Measurements from ENCODE around the gene ZBTB12. TPM values are rescaled to one million over a fixed set of nuclear protein-coding genes. Genes with fewer than 3 reads are reported as not detected.
"Not testable (repeated sequence)": the region's sequence is repeated elsewhere in the genome, so short reads cannot be mapped to it uniquely, and the experiment has no call there.

The ZBTB12 gene
- total and polyA plus RNA-seq, 2 of the 8 experiments (the other 6 are each of a cell fraction or from before 2014, with no cell fraction given) = 20.7 to 40.8 TPM

GRCh38 chr6:31906727-31907126 is 4.8 kb upstream of the ZBTB12 start:
- H2BK5ac ChIP-seq (ENCODE audit: low read depth, low read length); H3K9ac ChIP-seq (replicated peaks in 1 of 4; ENCODE audit: extremely low read depth in 1 of 4, low read depth in 3 of 4, low read length in 3 of 4); H3K4me3 ChIP-seq (ENCODE audit: extremely low read depth in 1 of 4, insufficient read depth in 2 of 4, low read depth in 3 of 4, low read length in 4 of 4); H4K8ac ChIP-seq (ENCODE audit: extremely low read depth, insufficient read depth, low read length); H2BK20ac ChIP-seq (ENCODE audit: low read length); H3K14ac ChIP-seq (ENCODE audit: insufficient read length); H3K23me2 ChIP-seq (ENCODE audit: low read depth, low read length); H3K27me3 ChIP-seq (replicated peaks in 1 of 4; ENCODE audit: control insufficient read depth in 3 of 4, extremely low read depth in 1 of 4, insufficient read depth in 3 of 4, low read length in 3 of 4); H3K23ac ChIP-seq (ENCODE audit: insufficient read length); H3K56ac ChIP-seq (replicated peaks; ENCODE audit: insufficient read length, low read depth, low read length); H3K79me2 ChIP-seq (ENCODE audit: control insufficient read depth in 1 of 2, insufficient read depth in 2 of 2, low read length in 2 of 2); H2AFZ ChIP-seq (ENCODE audit: low read length); FAIRE-seq; H3K4ac ChIP-seq (replicated peaks; ENCODE audit: insufficient read length, low read depth, low read length); H4K91ac ChIP-seq (replicated peaks; ENCODE audit: insufficient read length, low read length); H2BK15ac ChIP-seq (ENCODE audit: low read length); H3K18ac ChIP-seq (ENCODE audit: extremely low read depth, low read length); H3K9me3 ChIP-seq (ENCODE audit: insufficient read depth in 2 of 2, low read depth in 1 of 2, low read length in 1 of 2); H3K27ac ChIP-seq (ENCODE audit: low read depth, low read length); H2AK5ac ChIP-seq (ENCODE audit: low read depth, low read length); H3K36me3 ChIP-seq (ENCODE audit: control insufficient read depth in 2 of 4, insufficient read depth in 4 of 4, low read length in 3 of 4); H3K79me1 ChIP-seq (ENCODE audit: low read depth, low read length); H4K5ac ChIP-seq (ENCODE audit: insufficient read length, low read depth, low read length); DNase-seq (ENCODE audit: low read depth in 1 of 2, low spot score in 2 of 2); H2BK12ac ChIP-seq (ENCODE audit: low read depth, low read length); H4K20me1 ChIP-seq (replicated peaks in 1 of 2; ENCODE audit: control insufficient read depth in 1 of 2, insufficient read depth in 2 of 2, low read length in 2 of 2); H2BK120ac ChIP-seq (replicated peaks; ENCODE audit: low read depth, low read length): not testable (repeated sequence)
- CTCF ChIA-PET (ENCODE audit: partially characterized antibody) = interaction anchor here (0.6 to 1.9 kb wide), 6 partner anchors 9 to 46 kb away, joined by 3 to 10 read pairs (median 5); no protein-coding TSS in a partner anchor
- POLR2A ChIA-PET (ENCODE audit: partially characterized antibody) = interaction anchor here (0.6 to 2.8 kb wide), 9 partner anchors 9 to 349 kb away, joined by 3 to 10 read pairs (median 5); partner anchors contain the start of gene EHMT2
- WGBS, 2 experiments (ENCODE audit: extremely low coverage in 1 of 2, insufficient coverage in 1 of 2, insufficient read length in 1 of 2, insufficient replicate concordance in 2 of 2, low coverage in 1 of 2, low lambda C conversion rate in 2 of 2, missing lambda C conversion rate in 1 of 2) = 75% methylated on average over 8 of the region's 8 CpGs; no CpG with 5 or more reads in 1 of the 2 experiments
- peak overlapping the region in 1 of 2 experiments; percentile 58; a peak in 3 of 4 replicates for H3K4me2 ChIP-seq (ENCODE audit: insufficient read depth in 1 of 2, low read depth in 2 of 2, low read length in 2 of 2)
- H3K4me1 ChIP-seq (replicated peaks in 1 of 4; ENCODE audit: control insufficient read depth in 3 of 4, insufficient read depth in 4 of 4, low read length in 3 of 4) = peaks cover 0 to 11% (median 5%) of the 10 kb centered on the region in 4 experiments; a peak in 5 of 7 replicates
